ENCODE results near the gene MORN1.

MORN1 gene

GRCh38 chr1:2282556-2283270, 108.6 kb downstream of the MORN1 start:
- DNase-seq (ENCODE audit: low read depth in 1 of 2, low spot score in 1 of 2) = no peak

GRCh38 chr1:2279817-2280216, 111.5 kb downstream of the MORN1 start:
- DNase-seq (ENCODE audit: low read depth in 1 of 2, low spot score in 1 of 2) = no peak

GRCh38 chr1:2279210-2279639, 112.1 kb downstream of the MORN1 start:
- DNase-seq (ENCODE audit: low read depth in 1 of 2, low spot score in 1 of 2) = no peak

DNA sequence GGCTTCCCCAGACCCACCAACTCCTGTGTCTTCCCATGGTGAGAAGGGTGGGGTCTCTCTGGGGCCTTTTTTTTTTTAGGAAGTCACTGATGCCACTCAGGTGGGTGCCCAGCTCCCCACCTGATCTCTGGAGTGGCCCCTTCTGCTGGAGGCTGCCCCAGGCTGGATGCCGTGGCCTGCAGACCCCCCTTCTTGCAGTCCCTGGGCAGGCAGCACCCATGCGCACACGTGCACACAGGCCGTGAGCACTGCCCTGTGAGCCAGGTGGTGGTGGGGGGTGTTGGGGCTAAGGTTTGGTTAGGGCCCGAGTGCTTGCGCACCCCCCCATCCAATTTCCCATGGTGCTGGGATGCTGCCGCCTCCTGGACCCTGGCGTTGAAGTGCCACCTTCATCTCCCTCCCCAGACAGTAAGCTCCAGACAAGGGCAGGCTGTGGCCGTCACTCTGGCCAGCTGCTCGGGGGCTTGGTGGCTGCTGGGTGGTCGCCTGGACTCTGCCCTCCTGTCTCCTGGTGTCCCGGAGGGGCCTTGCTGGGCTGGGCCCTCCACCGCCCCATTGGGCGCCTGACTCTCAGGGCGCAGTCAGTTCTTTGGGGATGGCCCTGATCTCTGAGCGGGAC, 112.7 kb downstream of the MORN1 start:
- DNase-seq (ENCODE audit: low read depth in 1 of 2, low spot score in 1 of 2) = no peak

- DNase-seq (ENCODE audit: low read depth in 1 of 2, low spot score in 1 of 2) = no peak
Observed at GRCh38 chr1:2277741-2278488, 113.4 kb downstream of the MORN1 start.

DNA sequence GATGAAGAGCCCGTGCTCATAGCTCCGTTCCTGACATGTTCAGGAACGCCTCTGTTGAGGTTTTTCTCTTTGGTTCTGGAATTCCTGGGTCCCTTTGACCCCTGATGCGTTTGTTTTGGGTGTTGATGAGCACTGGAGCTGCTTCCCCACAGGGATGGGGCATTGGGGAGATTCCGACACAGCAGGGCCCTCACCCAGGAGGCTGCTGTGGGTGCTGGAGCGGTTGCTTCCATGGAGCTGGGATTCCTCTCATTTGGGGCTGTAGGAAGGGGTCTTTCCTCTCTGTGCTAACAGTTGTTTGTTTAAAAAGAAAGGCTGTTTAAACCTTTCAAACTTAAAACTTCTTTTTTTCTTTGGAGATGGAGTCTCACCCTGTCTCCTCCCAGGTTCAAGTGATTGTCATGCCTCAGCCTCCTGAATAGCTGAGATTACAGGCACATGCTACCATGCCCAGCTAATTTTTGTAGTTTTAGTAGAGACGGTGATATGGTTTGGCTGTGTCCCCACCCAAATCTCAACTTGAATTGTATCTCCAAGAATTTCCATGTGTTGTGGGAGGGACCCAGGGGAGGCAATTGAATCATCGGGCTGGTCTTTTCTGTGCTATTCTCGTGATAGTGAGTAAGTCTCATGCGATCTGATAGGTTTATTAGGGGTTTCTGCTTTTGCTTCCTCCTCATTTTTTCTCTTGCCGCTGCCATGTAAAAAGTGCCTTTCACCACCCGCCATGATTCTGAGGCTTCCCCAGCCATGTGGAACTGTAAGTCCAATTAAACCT, 114.4 kb downstream of the MORN1 start:
- no peak for DNase-seq (ENCODE audit: low read depth in 1 of 2, low spot score in 1 of 2)

- DNase-seq (ENCODE audit: low read depth in 1 of 2, low spot score in 1 of 2) = no peak
Observed at GRCh38 chr1:2275796-2276536, 115.4 kb downstream of the MORN1 start.

GRCh38 chr1:2274929-2275475, 116.4 kb downstream of the MORN1 start:
- DNase-seq (ENCODE audit: low read depth in 1 of 2, low spot score in 1 of 2) = no peak

GRCh38 chr1:2274231-2274928, 117.0 kb downstream of the MORN1 start:
- DNase-seq (ENCODE audit: low read depth in 1 of 2, low spot score in 1 of 2) = no peak

GRCh38 chr1:2273401-2274090, 117.8 kb downstream of the MORN1 start:
- DNase-seq (ENCODE audit: low read depth in 1 of 2, low spot score in 1 of 2) = no peak

GRCh38 chr1:2272686-2273400, 118.5 kb downstream of the MORN1 start:
- DNase-seq (ENCODE audit: low read depth in 1 of 2, low spot score in 1 of 2) = no peak

DNA sequence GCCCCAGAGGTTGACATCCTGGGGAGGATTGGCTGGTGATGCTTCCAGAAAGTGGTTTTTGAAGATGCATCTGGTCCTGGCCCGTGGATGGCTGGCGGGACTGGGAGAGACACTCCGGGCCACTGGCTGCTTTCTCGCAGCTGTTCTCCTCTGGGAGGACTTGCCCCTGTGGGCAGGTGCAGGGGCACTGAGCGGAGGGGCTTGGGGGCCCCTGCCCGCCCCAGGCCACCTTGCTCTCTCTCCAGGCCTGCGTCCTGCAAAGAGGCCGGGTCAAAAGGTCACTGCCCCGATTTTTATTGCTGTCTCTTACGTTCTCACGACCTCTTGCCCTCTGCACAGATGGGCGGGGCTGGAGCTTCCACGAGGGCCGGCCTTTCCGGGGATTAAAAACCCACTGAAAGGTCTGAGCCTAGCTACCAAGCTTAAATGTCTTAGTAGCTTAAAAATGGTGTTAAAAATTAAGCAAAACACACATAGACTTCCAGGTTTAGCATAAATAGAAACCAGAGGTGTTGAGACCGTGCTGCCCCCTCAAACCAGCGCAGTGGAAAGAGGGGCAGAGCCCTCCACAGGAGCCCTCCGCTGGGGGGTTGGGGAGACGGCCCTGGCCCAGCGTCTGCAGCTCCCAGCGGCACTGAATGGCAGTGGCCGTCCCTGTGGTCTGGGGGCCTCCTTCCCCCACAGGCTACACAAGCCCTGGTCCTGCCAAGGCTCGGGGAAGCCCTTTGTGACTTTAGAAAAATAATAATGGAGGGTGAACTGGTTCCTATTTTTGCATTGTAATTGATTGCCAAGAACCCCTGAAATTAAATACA, 119.3 kb downstream of the MORN1 start:
- DNase-seq (ENCODE audit: low read depth in 1 of 2, low spot score in 1 of 2) = no peak
